CD14-positive monocyte (primary cell): Measurements from ENCODE around the gene CHRNA9. TPM values are rescaled to one million over a fixed set of nuclear protein-coding genes. Genes with fewer than 3 reads are reported as not detected.
A peak's percentile ranks its signal among the peaks of the same experiment; 100 is the strongest.
"Not testable (repeated sequence)": the region's sequence is repeated elsewhere in the genome, so short reads cannot be mapped to it uniquely, and the experiment has no call there.

ENCODE experiments used
- DNase-seq, 3 donors: peaks; one replicate each; pipeline ENCODE4 v3.0.0-alpha.2; 2011 to 2022
- H2AFZ ChIP-seq: 2 replicates; pipeline ENCODE4 v1.6.0; 2012; ENCODE audit warnings: mild to moderate bottlenecking, low read depth, low read length, inconsistent platforms; ENCODE audit not compliant: insufficient read depth, poor library complexity, severe bottlenecking
- H3K27ac ChIP-seq, 2 donors: 1 replicate in 1 of 2; 2 replicates in 1 of 2; pipeline ENCODE4 v1.5.1; 2012 to 2013; ENCODE audit warnings: low read length in 2 of 2, control low read depth in 1 of 2, inconsistent platforms in 1 of 2, low read depth in 1 of 2, mild to moderate bottlenecking in 1 of 2
- H3K27me3 ChIP-seq, 2 donors: one replicate each; pipeline versions ENCODE4 v1.6.0 to v1.6.1; 2011 to 2013; ENCODE audit warnings: low read length in 2 of 2; ENCODE audit not compliant: control insufficient read depth in 2 of 2, insufficient read depth in 2 of 2
- H3K36me3 ChIP-seq, 2 donors: replicated peaks in 1 of 2; 1 replicate in 1 of 2; 2 replicates in 1 of 2; pipeline versions ENCODE4 v1.5.1 to v1.6.1; 2012 to 2013; ENCODE audit warnings: low read length in 2 of 2, control low read depth in 1 of 2, inconsistent platforms in 1 of 2, mild to moderate bottlenecking in 1 of 2; ENCODE audit not compliant: insufficient read depth in 2 of 2, control insufficient read depth in 1 of 2
- H3K4me1 ChIP-seq, 2 donors: 1 replicate in 1 of 2; 2 replicates in 1 of 2; pipeline versions ENCODE4 v1.5.1 to v1.6.1; 2012 to 2013; ENCODE audit warnings: low read length in 2 of 2, control low read depth in 1 of 2, inconsistent platforms in 1 of 2, mild to moderate bottlenecking in 1 of 2, moderate library complexity in 1 of 2; ENCODE audit not compliant: insufficient read depth in 2 of 2, control insufficient read depth in 1 of 2
- H3K4me2 ChIP-seq: replicated peaks from 2 replicates; pipeline ENCODE3; 2012; ENCODE audit warnings: low read length, moderate library complexity, mild to moderate bottlenecking; ENCODE audit not compliant: poor library complexity, severe bottlenecking; ENCODE audit errors: extremely low read depth
- H3K4me3 ChIP-seq, 3 experiments: fragments of 200-600 bp in 1 of 3; sonication (generic) in 1 of 3; replicated peaks in 1 of 3; 1 replicate in 2 of 3; 2 replicates in 1 of 3; pipeline ENCODE4 v1.5.1; 2011 to 2013; ENCODE audit warnings: low read length in 3 of 3, mild to moderate bottlenecking in 3 of 3, control low read depth in 2 of 3, low read depth in 2 of 3, inconsistent platforms in 1 of 3, moderate library complexity in 1 of 3
- H3K79me2 ChIP-seq: 2 replicates; pipeline ENCODE4 v1.6.0; 2012; ENCODE audit warnings: mild to moderate bottlenecking, control low read depth, inconsistent platforms, low read length, moderate library complexity; ENCODE audit not compliant: insufficient read depth
- H3K9ac ChIP-seq: 2 replicates; pipeline ENCODE4 v1.6.0; 2017; ENCODE audit warnings: low read length, mild to moderate bottlenecking; ENCODE audit not compliant: insufficient read depth, poor library complexity, severe bottlenecking
- H3K9me3 ChIP-seq, 2 donors: replicated peaks in 1 of 2; 1 replicate in 1 of 2; 2 replicates in 1 of 2; pipeline versions ENCODE4 v1.5.1 to v1.6.1; 2012 to 2013; ENCODE audit warnings: low read length in 2 of 2, control low read depth in 1 of 2; ENCODE audit not compliant: control insufficient read depth in 1 of 2, insufficient read depth in 1 of 2
- H4K20me1 ChIP-seq: 2 replicates; pipeline ENCODE4 v1.6.0; 2012; ENCODE audit warnings: mild to moderate bottlenecking, low read length, control low read depth, moderate library complexity; ENCODE audit not compliant: insufficient read depth
- H3K27ac Mint-ChIP-seq, 7 donors: one replicate each; pipeline ENCODE4 v1.8.0; 2020; ENCODE audit warnings: mild to moderate bottlenecking in 7 of 7, mixed read lengths in 7 of 7, moderate library complexity in 6 of 7, inconsistent platforms in 2 of 7
- H3K27me3 Mint-ChIP-seq, 3 donors: one replicate each; pipeline ENCODE4 v1.8.0; 2021 to 2022; ENCODE audit warnings: low read depth in 3 of 3, mild to moderate bottlenecking in 3 of 3, mixed read lengths in 3 of 3, moderate library complexity in 3 of 3, inconsistent platforms in 1 of 3
- H3K36me3 Mint-ChIP-seq, 2 donors: one replicate each; pipeline ENCODE4 v1.8.0; 2020; ENCODE audit warnings: mixed read lengths in 2 of 2, inconsistent platforms in 1 of 2, mild to moderate bottlenecking in 1 of 2
- H3K4me1 Mint-ChIP-seq: one replicate; pipeline ENCODE4 v1.8.0; 2020; ENCODE audit warnings: mild to moderate bottlenecking, mixed read lengths
- H3K4me3 Mint-ChIP-seq, 2 donors: one replicate each; pipeline ENCODE4 v1.8.0; 2020; ENCODE audit warnings: mild to moderate bottlenecking in 2 of 2, mixed read lengths in 2 of 2, moderate library complexity in 1 of 2
- H3K9me3 Mint-ChIP-seq, 7 donors: one replicate each; pipeline ENCODE4 v1.8.0; 2020 to 2022; ENCODE audit warnings: mixed read lengths in 7 of 7, mild to moderate bottlenecking in 6 of 7, moderate library complexity in 6 of 7, inconsistent platforms in 2 of 7
- WGBS: methylation state at CpG from one replicate; pipeline ENCODE4 v1.1.5; 2013; ENCODE audit warnings: missing lambda C conversion rate; ENCODE audit not compliant: insufficient coverage; 5-methylcytosine and 5-hydroxymethylcytosine counted together
- intact Hi-C, 2 donors: fragments of 100-400 bp; cut with micrococcal nuclease; formaldehyde crosslinking; loops; one replicate each; pipeline versions ENCODE4 v1.15.0 to v1.15.1; 2023
- polyA plus RNA-seq, 3 donors: library from polyadenylated mRNA; depleted of rRNA in 1 of 3; unstranded in 2 of 3; stranded (reverse) in 1 of 3; fragments of 300-500 nt in 2 of 3; fragments of >200 nt in 1 of 3; fragmentation: Illumina TruSeq in 2 of 3; gene quantifications; 1 replicate in 2 of 3; 2 replicates in 1 of 3; pipeline ENCODE4 v1.2.3, GENCODE V29; 2012 to 2021
- TF ChIP-seq, protein P1 (sequence below): fragments of 200-600 bp; IDR thresholded peaks from one replicate; pipeline ENCODE4 v1.8.0; 2022; ENCODE audit warnings: antibody characterized with exemption, mild to moderate bottlenecking

Gene CHRNA9
- polyA plus RNA-seq, 3 donors: not detected

DNA sequence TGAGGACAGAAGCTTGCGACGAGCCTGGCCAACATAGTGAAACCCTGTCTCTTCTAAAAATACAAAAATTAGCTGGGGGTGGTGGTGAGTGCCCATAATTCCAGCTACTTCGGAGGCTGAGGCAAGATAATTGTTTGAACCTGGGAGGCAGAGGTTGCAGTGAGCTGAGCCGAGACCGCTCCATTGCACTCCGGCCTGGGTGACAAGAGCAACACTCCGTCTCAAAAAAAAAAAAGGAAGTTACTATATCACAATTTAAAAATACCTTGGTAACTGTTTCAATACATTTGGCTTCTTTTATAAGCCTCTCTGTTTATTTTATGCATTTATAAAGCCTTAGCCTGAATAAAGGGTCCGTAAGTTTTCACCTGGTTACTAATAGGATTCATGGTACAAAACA lies 46.6 kb upstream of the CHRNA9 start:
- intact Hi-C loops: no loop called here
- WGBS: 50% methylated on average over 2 of the region's 8 CpGs
- H3K9me3 ChIP-seq: no peaks in the 10 kb centered on the region
- peaks cover 0 to 5% (median 2%) of the 10 kb centered on the region in 3 donors for H3K27me3 Mint-ChIP-seq
- no peaks in the 10 kb centered on the region for H4K20me1 ChIP-seq
- H3K79me2 ChIP-seq: no peaks in the 10 kb centered on the region
- no peak overlapping the region for H3K27ac ChIP-seq
- H3K4me3 ChIP-seq: no peak overlapping the region
- no peaks in the 10 kb centered on the region for H3K36me3 Mint-ChIP-seq
- no peak overlapping the region for H2AFZ ChIP-seq
- TF ChIP-seq, protein P1, sequence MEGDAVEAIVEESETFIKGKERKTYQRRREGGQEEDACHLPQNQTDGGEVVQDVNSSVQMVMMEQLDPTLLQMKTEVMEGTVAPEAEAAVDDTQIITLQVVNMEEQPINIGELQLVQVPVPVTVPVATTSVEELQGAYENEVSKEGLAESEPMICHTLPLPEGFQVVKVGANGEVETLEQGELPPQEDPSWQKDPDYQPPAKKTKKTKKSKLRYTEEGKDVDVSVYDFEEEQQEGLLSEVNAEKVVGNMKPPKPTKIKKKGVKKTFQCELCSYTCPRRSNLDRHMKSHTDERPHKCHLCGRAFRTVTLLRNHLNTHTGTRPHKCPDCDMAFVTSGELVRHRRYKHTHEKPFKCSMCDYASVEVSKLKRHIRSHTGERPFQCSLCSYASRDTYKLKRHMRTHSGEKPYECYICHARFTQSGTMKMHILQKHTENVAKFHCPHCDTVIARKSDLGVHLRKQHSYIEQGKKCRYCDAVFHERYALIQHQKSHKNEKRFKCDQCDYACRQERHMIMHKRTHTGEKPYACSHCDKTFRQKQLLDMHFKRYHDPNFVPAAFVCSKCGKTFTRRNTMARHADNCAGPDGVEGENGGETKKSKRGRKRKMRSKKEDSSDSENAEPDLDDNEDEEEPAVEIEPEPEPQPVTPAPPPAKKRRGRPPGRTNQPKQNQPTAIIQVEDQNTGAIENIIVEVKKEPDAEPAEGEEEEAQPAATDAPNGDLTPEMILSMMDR: no peak
- no peak overlapping the region for H3K4me2 ChIP-seq
- H3K4me1 Mint-ChIP-seq: peaks cover 43% of the 10 kb centered on the region
- H3K9ac ChIP-seq: no peak overlapping the region
- peaks cover 0 to 8% (median 4%) of the 10 kb centered on the region in 7 donors for H3K9me3 Mint-ChIP-seq
- H3K27ac Mint-ChIP-seq: peak overlapping the region in 2 of 7 donors; percentile 15 to 53
- peaks cover 32 to 41% of the 10 kb centered on the region in 2 donors for H3K4me1 ChIP-seq
- no peak overlapping the region for H3K4me3 Mint-ChIP-seq
- no peak for DNase-seq
- no peaks in the 10 kb centered on the region for H3K36me3 ChIP-seq
- H3K27me3 ChIP-seq: no peaks in the 10 kb centered on the region

DNA sequence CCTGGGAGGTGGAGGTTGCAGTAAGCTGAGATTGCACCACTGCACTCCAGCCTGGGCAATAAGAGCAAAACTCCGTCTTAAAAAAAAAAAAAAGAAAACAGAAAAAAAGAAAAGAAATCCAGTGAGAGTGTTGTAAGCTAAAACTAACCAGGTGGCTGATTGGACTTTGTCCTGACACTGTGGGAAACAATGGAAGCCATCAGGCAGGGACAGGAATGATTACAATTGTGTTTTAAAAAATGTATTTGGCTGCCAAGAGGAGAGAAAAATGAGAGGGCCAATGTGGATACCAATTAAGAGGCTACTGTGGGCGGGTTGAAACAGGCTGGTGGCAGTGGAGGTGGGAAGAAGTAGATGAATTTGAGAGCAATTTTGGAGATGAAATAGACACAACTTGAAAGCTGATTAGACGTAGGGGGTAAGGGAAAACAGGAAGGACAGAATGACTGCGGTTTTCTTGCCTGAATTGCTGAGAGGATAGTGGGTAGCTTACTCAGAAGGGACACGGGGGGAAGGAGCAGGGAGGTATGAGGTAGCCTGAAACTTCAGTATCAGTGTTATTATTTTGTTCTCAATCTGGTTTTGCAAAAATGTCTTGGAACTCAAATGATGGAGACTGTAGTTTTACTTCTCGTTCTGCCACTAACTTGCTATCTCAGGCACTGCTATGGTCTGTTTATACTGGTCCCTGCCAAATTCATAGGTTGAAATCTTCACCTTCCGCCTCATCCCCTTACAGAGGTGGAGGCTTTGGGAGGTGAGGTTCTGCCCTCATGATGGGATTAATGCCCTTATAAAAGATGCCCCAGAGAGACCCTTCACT lies 45.6 kb upstream of the CHRNA9 start:
- Histone ChIP-seq H3K4me3 (peak overlapping the region in 1 of 3 experiments; percentile 23), H3K4me2 (peak overlapping the region; percentile 33), H3K27me3 (no peaks in the 10 kb centered on the region), H3K27ac (peak overlapping the region in 1 of 2 donors; percentile 30), H4K20me1 (no peaks in the 10 kb centered on the region), H3K9ac (no peak overlapping the region), H2AFZ (peak overlapping the region; percentile 69), H3K36me3 (no peaks in the 10 kb centered on the region), H3K9me3 (no peaks in the 10 kb centered on the region), H3K79me2 (no peaks in the 10 kb centered on the region), H3K4me1 (peaks cover 32 to 41% of the 10 kb centered on the region in 2 donors)
- peak overlapping the region in 3 of 7 donors; percentile 64 to 69 (median 64) for H3K27ac Mint-ChIP-seq
- peaks cover 43% of the 10 kb centered on the region for H3K4me1 Mint-ChIP-seq
- peak; percentile 40 to 66 (median 57) for DNase-seq
- TF ChIP-seq, protein P1: no peak
- H3K36me3 Mint-ChIP-seq: no peaks in the 10 kb centered on the region
- 8% methylated on average over 4 of the region's 7 CpGs for WGBS
- peak overlapping the region; percentile 16 to 17 for H3K4me3 Mint-ChIP-seq
- H3K9me3 Mint-ChIP-seq: peaks cover 0 to 8% (median 4%) of the 10 kb centered on the region in 7 donors
- intact Hi-C loops: no loop called here
- peaks cover 0 to 5% (median 2%) of the 10 kb centered on the region in 3 donors for H3K27me3 Mint-ChIP-seq

DNA sequence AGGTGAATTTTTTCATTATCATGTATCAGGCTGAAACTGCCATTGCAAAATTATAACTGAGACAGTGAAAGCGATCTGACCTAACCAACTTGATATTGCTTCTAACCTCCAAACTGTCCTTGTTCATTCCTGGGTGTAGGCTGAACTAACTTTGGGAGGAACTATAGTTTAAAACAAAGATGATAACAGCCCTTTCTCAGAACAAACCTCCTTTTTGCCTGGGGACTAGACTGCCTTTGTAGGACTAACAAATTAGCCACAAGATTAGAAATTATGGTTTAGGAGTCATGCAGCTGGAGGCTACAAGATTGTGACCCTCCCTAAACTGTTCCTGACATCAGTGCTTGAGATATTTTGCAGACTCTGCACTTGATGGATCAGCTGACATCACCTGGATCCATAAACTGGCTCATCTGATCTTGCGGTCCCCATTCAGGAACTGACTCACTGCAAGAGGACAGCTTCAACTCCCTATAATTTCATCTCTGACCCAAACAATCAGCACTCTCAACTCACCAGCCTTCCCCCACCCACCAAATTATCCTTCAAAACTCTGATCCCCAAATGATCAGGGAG lies 44.4 kb upstream of the CHRNA9 start:
- H3K4me1 ChIP-seq: peaks cover 32 to 41% of the 10 kb centered on the region in 2 donors
- intact Hi-C loops, H3K79me2 ChIP-seq, H3K4me3 Mint-ChIP-seq, H3K9me3 Mint-ChIP-seq, H2AFZ ChIP-seq, H3K4me2 ChIP-seq, H3K4me3 ChIP-seq, H3K9ac ChIP-seq, H3K27me3 Mint-ChIP-seq, H4K20me1 ChIP-seq, H3K36me3 ChIP-seq, H3K27me3 ChIP-seq, H3K36me3 Mint-ChIP-seq, H3K27ac ChIP-seq: not testable (repeated sequence)
- WGBS: 25% methylated on average over 1 of the region's 2 CpGs
- peak in 1 of 3 donors; percentile 38 for DNase-seq
- peak overlapping the region in 1 of 7 donors; percentile 68 for H3K27ac Mint-ChIP-seq
- peaks cover 10% of the 10 kb centered on the region in 2 donors for H3K9me3 ChIP-seq
- peaks cover 41% of the 10 kb centered on the region for H3K4me1 Mint-ChIP-seq
